K562 (cell line): ENCODE results near the gene DEPP1. TPM values are rescaled to one million over a fixed set of nuclear protein-coding genes. Genes with fewer than 3 reads are reported as not detected.

Source experiments
- COPS2 ChIP-seq: fragments of 450-650 bp; conservative IDR thresholded peaks from 2 replicates; pipeline ENCODE4 v1.6.1; 2016; ENCODE audit warnings: mild to moderate bottlenecking, moderate library complexity
- CXXC5 ChIP-seq: fragments of 250-450 bp; sonication (Bioruptor Pico); IDR thresholded peaks from 2 replicates; pipeline ENCODE4 v1.8.0; 2022; ENCODE audit warnings: inconsistent platforms, mild to moderate bottlenecking, moderate library complexity
- ERF ChIP-seq: fragments of 450-650 bp; formaldehyde crosslinking; IDR thresholded peaks from 2 replicates; pipeline ENCODE4 v1.4.0; 2020; ENCODE audit warnings: mild to moderate bottlenecking, mixed read lengths
- HMGXB4 ChIP-seq: sonication (generic); formaldehyde crosslinking; IDR thresholded peaks from 2 replicates; pipeline ENCODE4 v1.8.1; 2023; ENCODE audit warnings: mild to moderate bottlenecking, missing genetic modification reagents
- MYNN ChIP-seq, 2 experiments: sonication (generic); formaldehyde crosslinking in 1 of 2; IDR thresholded peaks; 2 replicates each; pipeline versions ENCODE4 v1.5.0 to v1.6.1; 2016 to 2020; ENCODE audit warnings: antibody characterized with exemption in 1 of 2, missing genetic modification reagents in 1 of 2
- NRF1 ChIP-seq, 2 experiments: fragments of 450-650 bp; IDR thresholded peaks in 1 of 2; conservative IDR thresholded peaks in 1 of 2; 2 replicates each; pipeline ENCODE4 v1.6.1; 2014; ENCODE audit warnings: mild to moderate bottlenecking in 2 of 2
- PHF8 ChIP-seq: fragments of 200-600 bp; sonication (generic); IDR thresholded peaks from 2 replicates; pipeline ENCODE4 v1.6.1; 2012; ENCODE audit warnings: mixed run types, mild to moderate bottlenecking, inconsistent platforms, low read length, moderate library complexity, borderline replicate concordance
- RBM39 ChIP-seq: fragments of 200-400 bp; formaldehyde crosslinking; optimal IDR thresholded peaks from 2 replicates; pipeline ENCODE3; 2018; ENCODE audit warnings: low read depth, low read length
- SMAD1 ChIP-seq: fragments of 150-350 bp; IDR thresholded peaks from 2 replicates; pipeline ENCODE4 v1.6.1; 2014; ENCODE audit warnings: low read length, low read depth; ENCODE audit not compliant: partially characterized antibody
- STAT6 ChIP-seq: sonication (generic); formaldehyde crosslinking; IDR thresholded peaks from 2 replicates; pipeline ENCODE4 v1.8.1; 2023; ENCODE audit warnings: mild to moderate bottlenecking, missing genetic modification reagents
- ZNF384 ChIP-seq: IDR thresholded peaks from 2 replicates; pipeline ENCODE4 v1.6.1; 2012; ENCODE audit warnings: low read depth, low read length, improper control_type of control experiment
- ZNF395 ChIP-seq: fragments of 200-800 bp; sonication (Bioruptor generic); IDR thresholded peaks from 2 replicates; pipeline ENCODE4 v1.6.1; 2017; ENCODE audit warnings: missing genetic modification characterization, missing compliant biosample characterization
- ZNF77 ChIP-seq: fragments of 250-450 bp; sonication (Bioruptor Pico); IDR thresholded peaks from 2 replicates; pipeline ENCODE4 v1.5.0; 2020
- polyA plus RNA-seq, 8 experiments: library from polyadenylated mRNA; depleted of rRNA in 4 of 8; stranded (reverse) in 5 of 8; unstranded in 3 of 8; fragments of >200 nt; fragmentation: Nextera tagmentation in 2 of 8; fragmentation: Illumina TruSeq in 1 of 8; extraction: Ambion mirVana in 2 of 8; extraction: Trizol in 1 of 8; gene quantifications; 2 replicates each; pipeline versions ENCODE4 v1.2.1 to v1.2.3, GENCODE V29; 2011 to 2014; ENCODE audit warnings: inconsistent platforms in 1 of 8, missing spikeins in 1 of 8
- total RNA-seq, 7 experiments: library from RNA; depleted of rRNA in 6 of 7; stranded (reverse); fragments of >200 nt in 6 of 7; fragmentation: Illumina TruSeq in 2 of 7; extraction: Trizol in 2 of 7; gene quantifications; 2 replicates each; pipeline versions ENCODE4 v1.2.1 to v1.2.3, GENCODE V29; 2011 to 2021; ENCODE audit warnings: low replicate concordance in 1 of 7
- TF ChIP-seq, protein P1 (sequence below): fragments of 450-650 bp; formaldehyde crosslinking; IDR thresholded peaks from 2 replicates; pipeline ENCODE4 v1.4.0; 2020; ENCODE audit warnings: mild to moderate bottlenecking, moderate library complexity
- TF ChIP-seq, protein P2 (sequence below): sonication (generic); formaldehyde crosslinking; IDR thresholded peaks from 2 replicates; pipeline ENCODE4 v1.8.0; 2022; ENCODE audit warnings: mild to moderate bottlenecking, missing genetic modification reagents

The DEPP1 gene
- total and polyA plus RNA-seq, 9 of the 15 experiments (the other 6 are each of a cell fraction or from before 2014, with no cell fraction given), result 0.04 to 0.54 (median 0.20) TPM; not detected in 1

DNA sequence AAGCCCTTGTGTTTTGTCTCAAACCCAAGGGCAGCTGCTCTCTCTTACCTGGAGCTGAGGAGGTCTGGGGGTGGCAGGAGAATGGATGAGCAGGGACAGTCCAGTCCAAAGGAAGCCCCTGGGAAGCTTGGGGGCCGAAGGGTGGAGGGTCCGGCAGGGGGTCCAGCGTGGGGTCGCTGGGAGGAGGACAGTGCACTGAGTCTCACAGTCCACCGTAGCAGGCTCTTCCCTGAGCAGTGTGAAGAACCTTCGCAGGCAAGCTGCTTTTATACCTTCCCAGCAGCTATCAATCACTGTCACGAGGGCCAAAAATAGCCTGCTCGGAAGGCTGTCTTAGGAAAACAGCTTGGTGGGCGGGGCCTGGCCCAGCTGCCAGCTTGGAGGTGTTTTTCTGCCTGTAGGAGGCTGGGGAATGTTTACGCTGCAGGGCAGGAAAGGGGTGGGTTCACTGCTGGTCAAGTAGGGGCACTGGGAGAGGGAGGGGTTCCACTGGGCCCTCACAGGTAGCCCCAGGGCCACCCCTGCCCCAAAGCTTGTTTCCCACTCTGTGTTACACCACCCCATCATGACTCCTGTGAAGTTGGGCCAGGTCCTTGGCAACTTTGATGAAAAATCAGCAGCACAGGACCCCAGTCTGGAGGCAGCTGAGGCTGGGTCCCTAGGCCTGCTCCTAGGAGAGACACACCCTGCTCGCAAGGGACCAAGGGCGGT, at the start of gene DEPP1 (continued):
- TF ChIP-seq STAT6 (CRISPR knock-in tag), result no peak
- no peak for TF ChIP-seq ZNF395
- no peak for TF ChIP-seq ERF (CRISPR knock-in tag)
- TF ChIP-seq, protein P1, sequence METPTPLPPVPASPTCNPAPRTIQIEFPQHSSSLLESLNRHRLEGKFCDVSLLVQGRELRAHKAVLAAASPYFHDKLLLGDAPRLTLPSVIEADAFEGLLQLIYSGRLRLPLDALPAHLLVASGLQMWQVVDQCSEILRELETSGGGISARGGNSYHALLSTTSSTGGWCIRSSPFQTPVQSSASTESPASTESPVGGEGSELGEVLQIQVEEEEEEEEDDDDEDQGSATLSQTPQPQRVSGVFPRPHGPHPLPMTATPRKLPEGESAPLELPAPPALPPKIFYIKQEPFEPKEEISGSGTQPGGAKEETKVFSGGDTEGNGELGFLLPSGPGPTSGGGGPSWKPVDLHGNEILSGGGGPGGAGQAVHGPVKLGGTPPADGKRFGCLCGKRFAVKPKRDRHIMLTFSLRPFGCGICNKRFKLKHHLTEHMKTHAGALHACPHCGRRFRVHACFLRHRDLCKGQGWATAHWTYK, result 0 out of 2 replicates have a peak, but pooled peaks have one; percentile 8
- no peak for TF ChIP-seq MYNN (IDR thresholded peaks at IDR 0.05)
- no peak for TF ChIP-seq MYNN (CRISPR knock-in tag; IDR thresholded peaks at IDR 0.05)
- TF ChIP-seq, protein P2, sequence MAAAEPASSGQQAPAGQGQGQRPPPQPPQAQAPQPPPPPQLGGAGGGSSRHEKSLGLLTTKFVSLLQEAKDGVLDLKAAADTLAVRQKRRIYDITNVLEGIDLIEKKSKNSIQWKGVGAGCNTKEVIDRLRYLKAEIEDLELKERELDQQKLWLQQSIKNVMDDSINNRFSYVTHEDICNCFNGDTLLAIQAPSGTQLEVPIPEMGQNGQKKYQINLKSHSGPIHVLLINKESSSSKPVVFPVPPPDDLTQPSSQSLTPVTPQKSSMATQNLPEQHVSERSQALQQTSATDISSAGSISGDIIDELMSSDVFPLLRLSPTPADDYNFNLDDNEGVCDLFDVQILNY (CRISPR knock-in tag), result no peak
- TF ChIP-seq NRF1 (conservative IDR thresholded peaks at IDR 0.05 in 1 of 2, IDR thresholded peaks at IDR 0.05 in 1 of 2), result peak; percentile 40 to 46; a peak in 3 of 4 replicates
- no peak for TF ChIP-seq ZNF77 (CRISPR knock-in tag)
- TF ChIP-seq COPS2, result no peak
- peak; percentile 69; the same call in 1 of the 2 replicates for TF ChIP-seq PHF8
- TF ChIP-seq HMGXB4 (CRISPR knock-in tag), result no peak
- peak; percentile 21 for TF ChIP-seq SMAD1
- TF ChIP-seq CXXC5 (CRISPR knock-in tag), result peak; percentile 19; the same call in 1 of the 2 replicates
- no peak for TF ChIP-seq RBM39
- no peak for TF ChIP-seq ZNF384
